CD4-positive, alpha-beta T cell treated with Interleukin-6 for 4 hours (primary cell): ENCODE measurements around the gene GFOD1.
A peak's percentile ranks its signal among the peaks of the same experiment; 100 is the strongest.
"Not testable (repeated sequence)": the region's sequence is repeated elsewhere in the genome, so short reads cannot be mapped to it uniquely, and the experiment has no call there.

Experiments
- DNase-seq: peaks from one replicate; pipeline ENCODE4 v3.0.0-alpha.2; 2020; ENCODE audit warnings: mixed read lengths

GFOD1 gene

DNA sequence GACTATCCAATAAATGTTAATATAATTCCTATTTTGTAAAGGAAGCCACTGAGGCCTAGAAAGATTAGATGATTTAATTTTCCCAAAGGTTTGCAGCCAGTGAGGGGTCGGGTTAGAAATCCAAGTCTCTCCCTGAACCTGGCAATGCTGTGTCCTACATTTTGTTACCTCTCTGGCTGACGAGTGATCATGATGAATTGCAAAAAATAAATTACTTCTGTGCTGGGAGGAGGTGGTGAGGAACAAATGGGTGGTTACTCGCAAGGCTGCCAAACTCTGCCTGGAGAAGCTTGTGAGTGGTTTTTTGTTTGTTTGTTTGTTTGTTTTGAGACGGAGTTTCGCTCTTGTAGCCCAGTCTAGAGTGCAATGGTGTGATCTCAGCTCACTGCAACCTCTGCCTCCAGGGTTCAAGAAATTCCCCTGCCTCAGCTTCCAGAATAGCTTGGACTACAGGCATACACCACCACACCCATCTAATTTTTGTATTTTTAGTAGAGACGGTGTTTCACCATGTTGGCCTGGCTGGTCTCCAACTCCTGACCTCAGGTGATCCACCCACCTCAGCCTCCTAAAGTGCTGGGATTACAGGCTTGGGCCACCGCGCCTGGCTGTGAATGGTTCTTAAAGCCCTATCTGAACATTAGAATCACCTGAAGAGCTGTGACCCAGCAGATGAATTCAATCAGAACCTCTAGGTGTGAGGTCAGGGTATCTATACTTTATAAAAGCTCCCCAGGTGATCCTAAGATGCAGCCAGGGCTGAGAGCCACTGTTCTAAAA is 138.9 kb downstream of the GFOD1 start:
- DNase-seq = no peak

DNA sequence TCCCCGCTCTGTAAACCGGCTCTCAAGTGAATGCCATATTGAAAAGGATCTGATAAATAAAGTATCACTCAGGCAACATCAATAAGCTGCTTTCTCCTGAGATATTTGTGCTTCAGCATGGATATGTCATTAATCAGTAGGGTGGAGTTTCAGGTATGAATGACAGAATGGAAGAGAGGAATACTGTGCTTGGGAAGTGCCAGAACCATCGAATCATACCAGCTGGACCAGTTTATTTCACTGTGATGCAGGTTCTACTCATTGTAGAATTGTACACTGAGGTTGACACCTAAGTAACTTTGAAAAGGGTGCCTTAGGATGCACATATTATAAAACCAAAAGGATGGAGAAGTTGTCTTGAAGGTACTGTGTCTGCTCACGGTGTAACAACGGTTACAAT is 141.2 kb downstream of the GFOD1 start:
- no peak for DNase-seq

DNA sequence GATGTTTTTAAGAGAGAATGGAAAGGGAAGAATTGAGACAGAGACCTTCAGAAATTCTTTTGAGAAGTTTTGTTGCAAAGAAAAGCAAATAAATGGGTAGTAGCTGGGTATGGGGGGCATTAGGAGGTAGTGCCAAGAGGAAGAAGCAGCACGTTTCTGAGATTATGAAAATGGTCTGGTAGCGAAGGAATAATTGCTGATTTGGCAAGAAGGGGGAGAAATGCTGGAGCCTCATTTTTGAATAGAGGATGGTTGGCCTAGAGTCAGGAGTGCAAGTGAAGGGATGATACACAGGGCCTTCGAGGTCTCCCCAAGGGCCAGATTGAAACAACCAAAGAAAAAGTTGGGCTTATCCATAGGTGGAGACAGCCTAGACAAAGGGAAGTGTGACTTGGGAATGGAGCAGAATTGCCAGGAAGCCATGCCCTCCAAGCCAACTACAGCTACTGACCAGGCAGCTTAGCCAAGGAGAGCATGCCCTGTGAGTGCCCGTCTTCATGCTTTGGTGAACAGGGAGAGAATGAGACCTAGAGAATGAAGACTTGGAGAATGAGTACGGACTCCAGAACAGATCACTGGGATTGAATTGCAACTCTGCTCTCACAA is 144.9 kb downstream of the GFOD1 start:
- DNase-seq = no peak

DNA sequence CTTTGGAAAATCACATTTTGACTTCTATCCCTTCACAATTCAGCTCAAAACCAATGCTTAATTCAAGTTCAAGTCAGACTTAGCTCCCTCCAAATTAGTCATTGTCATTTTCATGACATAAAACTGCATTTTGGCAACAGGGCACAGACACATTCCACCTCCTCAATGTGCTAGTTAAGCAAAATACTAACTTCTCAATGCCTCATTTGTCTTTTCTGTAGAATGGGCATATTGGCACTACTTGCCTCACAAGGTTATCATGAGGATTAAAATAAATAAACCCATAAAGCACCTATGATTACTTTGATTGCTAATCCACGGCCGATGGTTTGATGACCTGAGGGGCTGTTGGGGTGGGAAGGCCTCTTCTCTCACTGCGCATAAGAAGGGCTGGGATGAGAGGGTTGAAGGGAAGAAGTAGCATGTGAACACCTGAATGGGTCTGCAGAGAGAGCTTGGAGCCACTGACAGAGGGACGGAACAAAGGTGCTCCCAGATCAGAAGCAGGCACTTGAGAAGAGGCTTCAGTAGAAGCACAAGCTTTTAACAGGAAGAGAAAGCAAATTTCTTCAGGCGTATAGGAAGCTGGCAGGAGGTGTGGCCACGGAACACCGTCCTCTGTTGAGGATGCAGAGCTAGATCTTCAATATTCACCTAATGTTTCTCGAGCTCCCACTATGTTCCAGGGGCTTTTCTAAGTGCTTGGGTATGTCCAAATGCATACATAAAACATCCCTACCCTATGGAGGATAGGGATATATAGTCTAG is 147.4 kb downstream of the GFOD1 start:
- DNase-seq = no peak

DNA sequence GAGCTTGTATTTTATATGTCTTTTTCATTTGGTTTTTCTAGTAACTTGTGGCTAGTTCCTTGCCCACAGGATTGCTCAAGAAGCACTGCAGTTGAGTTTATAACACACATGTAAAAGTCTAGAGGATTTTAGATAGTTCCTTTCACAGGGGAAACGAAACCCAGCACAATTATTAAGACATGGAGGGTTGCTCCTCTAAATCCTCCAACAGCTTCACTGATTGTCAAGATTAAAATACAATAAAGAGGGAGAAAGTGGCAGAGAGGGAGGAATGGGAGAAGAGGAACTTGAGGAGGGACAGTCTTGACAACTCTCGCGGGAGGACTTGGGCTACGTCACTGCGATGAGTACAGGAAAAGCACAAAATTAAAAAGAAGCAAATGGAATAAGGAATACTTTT is 149.4 kb downstream of the GFOD1 start:
- no peak for DNase-seq

DNA sequence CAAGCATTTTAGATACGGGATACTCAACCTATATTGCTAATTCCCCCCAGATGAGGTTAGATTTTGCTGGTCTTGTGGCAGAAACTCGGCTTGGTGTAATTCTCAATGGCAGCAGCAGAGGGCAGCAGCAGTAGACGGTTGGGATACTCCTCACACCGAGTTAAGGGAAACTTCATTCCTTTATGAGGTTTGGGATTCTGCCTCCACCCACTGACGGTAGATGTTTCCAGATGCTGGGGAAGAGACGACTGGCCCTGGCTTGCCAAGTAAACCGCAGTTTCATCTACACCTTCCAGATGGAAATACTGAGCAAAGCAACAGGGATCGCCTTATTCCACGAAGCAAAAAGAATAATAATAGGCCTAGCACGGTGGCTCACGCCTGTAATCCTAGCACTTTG is 150.8 kb downstream of the GFOD1 start:
- DNase-seq = peak; percentile 75

DNA sequence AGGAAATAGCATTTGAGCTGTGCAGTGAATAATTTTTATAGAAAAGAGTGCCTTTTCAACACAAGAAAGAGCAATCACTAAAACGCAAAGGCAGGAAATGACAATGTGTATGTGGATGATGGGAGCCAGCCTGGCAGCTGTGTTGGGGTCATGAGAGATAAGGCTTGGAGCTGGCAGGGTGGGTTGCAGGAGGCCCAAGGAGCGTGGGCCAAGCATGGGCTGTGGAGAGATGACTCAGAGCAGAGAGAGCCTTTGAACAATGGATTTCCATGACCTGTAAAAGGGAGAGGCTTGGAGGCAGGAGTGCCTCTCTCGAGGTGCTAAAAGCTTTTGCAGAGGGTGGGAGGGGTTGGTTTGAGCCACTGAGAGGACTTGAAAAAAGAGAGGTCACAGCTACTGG is 152.4 kb downstream of the GFOD1 start:
- no peak for DNase-seq

DNA sequence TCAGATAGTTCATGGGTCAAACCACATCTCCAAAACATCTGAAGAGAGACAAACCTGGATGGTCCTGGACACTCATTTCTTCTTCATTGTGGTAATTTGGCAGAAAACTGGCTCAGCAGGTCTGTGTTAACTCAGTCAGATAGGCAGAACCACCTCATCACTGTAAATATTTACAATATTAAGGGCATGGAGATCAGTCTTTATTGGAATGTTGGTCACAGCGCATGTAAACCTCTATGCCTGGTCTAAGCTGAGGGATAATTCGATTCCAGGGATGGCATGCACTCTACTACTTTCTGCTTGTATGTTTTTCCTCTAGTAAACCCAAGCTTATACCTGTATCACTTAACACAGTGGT is 155.1 kb downstream of the GFOD1 start:
- no peak for DNase-seq

DNA sequence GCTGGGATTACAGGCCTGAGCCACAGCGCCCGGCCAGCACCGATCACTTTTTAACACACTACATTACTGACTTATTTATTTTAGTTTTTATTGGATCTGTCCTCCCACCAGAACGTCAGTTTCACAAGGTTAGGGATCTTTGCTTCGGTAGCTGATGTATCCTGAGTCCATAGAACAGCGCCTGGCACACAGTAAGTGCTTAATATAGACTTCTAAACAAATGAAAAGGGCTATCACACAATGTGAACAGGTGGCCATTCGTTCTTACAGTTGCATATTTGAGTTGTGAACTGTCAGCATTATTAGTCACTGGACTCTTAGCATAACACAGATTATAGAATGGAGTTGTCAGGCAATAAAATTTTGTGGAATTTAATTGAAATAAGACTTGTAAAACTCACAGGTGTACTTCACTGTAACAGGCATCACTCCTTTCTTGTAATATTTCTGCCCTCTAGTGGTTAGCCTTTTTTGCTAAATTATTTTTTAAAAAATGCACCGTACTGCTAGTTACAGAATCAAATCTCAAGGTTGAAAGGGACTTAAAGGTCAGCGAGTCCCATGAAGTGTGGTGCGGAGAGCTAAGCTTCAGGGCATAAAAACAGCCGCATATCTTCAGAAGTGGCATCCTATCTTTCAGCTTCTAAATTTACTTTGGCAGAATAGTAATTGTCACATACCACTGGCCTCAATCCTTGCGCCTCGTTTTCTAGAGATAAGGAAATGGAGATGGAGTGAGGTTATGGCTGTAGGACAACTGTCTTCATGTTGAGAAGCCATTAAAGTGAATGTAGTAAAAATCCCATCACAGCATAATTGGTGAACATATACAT is 155.7 kb downstream of the GFOD1 start:
- no peak for DNase-seq

DNA sequence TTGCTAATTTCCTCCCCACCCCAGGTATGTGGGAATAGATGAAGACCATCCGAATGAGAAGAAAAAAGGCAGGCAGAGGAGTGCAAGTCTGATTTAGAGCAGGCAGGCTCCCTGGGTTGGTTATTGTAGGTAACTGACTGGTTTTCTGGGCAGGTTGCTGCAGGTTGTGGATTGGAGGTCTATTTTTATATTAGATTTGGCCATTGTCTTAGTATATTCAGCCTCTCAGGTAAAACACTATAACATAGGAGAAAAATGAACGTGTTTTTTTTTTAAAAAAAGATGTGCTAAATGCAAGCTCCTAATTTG is 158.6 kb downstream of the GFOD1 start:
- no peak for DNase-seq

DNA sequence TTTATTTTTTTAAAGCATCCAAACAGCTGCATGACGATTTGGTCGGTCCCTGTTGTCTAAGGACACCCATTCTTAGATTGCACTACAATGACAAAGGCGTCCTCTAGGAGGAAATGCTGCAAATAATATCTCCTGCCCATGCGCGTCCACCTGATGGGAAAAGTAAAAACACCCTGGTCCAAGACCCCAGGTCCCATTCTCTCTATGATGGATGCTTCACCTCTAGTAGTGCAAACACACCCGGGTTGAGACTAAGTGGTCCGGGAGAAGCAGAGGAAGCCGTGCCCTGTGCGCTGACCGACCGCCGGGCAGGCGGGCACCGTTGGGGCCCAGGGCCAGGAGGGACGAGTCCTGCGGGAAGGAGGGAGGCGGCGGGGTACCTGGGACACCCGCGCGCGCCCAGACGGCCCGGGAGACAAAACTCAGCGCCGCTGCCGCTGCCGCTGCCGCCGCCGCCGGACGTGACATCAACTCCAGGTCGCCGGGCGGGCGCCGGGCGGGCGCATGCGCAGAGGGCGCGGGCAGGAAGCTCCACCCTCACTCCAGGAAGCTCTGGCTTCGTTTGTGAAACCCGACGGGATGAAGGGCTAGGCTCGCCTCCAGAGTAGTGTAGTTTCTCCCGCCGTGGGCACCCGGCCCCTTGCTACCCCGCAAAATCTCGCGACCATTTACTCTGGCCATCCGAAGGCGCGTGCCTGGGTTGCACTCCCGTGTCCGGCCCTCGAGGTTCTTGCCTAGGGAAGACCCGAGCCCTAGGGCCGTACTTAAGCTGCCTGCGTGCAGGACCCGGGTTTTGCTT is 159.1 kb downstream of the GFOD1 start, which contains the start of gene TBC1D7:
Gene TBC1D7, minus strand, starts transcription at position 462 of the 799 bp plus-strand sequence. CDS start 1,639 bp downstream, outside the sequence.
- DNase-seq = peak; percentile 94

DNA sequence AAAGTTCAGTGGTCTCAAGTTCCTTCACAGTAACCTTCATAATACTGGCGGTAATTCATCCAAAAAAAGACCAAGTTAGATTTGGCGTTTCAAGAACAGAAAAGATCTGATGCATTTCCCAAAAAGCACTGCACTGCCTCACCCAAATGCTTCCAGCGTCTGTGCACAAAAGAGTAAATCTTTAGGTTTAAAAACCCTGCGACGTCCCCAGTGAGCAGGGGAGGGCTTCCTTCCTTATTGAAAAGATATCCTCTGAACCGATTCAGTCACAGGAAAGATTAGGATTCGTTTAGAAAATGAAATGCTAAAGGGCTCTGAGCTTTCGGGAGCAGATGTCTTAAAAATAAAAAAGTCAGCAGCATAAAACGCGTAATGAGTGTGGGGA is 159.7 kb downstream of the GFOD1 start:
- DNase-seq = peak; percentile 23

DNA sequence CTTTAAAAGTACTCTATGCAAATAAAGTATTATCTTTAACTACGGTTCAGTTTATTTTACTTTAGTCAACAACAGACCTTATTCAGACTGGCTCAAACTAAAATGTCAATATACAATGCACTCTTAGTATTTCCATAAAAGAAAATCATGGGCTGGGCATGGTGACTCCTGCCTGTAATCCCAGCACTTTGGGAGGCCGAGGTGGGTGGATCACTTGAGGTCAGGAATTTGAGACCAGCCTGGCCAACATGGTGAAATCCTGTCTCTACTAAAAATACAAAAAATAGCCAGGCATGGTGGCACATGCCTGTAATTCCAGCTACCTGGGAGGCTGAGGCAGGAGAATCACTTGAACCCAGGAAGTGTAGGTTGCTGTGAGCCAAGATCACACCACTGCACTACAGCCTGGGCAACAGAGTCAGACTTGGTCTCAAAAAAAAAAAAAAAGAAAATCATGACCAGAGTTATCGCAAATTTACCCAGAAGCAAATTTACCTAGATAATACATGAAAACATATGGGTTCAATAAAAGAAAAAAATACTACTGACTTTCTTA is 161.3 kb downstream of the GFOD1 start:
- not testable (repeated sequence) for DNase-seq

DNA sequence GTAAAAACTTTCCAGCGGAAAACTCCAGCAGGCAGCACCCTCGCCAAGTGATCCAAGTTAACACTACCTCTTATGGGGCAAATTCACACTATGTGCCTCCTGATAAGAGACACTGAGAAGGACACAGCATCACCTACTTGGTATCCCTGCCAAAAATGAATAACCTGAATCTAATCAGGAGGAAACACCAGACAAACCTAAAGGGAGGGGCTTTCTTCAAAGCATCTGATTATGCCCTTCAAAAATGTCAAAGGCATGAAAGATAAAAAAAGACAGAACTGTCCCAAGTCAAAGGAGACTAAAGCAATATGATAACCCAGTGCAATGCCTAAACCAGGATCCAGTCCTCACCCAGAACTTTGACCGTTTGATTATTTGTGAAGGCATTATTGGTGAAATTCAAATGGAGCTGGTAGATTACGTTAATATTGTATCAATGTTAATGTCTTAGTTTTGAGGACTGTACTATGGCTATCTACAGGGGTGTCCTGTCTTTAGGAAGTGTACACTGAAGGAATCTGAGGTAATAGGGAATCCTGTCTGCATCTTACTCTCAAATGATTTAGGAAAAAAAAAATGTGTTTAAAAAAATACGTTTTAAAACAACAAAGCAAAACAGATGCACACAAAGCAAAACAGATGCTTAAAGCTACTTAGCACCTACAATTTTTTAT is 167.4 kb downstream of the GFOD1 start:
- DNase-seq = no peak

DNA sequence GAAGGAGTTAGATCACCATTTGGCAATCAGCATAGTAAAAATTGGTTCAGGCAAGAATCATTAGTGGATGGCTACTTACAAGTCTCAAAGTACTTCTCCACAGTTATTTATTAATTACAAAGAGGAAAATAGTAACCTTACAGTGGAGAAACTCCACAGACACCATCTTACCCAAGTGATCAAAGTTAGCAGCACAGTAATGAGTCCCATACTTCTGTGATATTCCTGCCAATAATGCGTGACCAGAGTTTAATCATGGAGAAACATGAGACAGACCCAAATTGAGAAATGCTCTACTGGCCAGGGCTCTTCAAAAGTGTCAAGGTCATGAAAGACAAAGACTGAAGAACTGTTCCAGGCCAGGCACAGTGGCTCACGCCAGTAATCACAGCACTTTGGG is 168.6 kb downstream of the GFOD1 start:
- no peak for DNase-seq

DNA sequence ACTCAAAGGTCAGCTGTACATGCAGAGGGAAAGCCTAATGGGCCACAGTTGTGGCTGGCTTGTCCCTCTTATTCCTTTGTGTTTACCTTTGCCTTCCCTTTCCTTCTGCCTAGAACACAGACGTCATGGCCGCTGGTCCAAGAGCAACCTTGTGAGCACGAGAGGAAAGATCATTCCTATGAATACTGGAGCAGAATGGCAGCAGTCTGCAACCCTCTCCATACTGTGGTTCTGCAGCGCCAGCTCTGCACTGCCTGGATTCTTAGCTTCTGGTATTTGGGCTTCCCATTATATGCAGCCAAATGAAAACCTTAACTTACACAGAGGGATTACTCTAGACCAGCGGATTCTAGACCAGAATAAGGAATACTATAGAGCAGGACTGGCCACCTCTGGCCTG is 171.5 kb downstream of the GFOD1 start:
- DNase-seq = no peak

DNA sequence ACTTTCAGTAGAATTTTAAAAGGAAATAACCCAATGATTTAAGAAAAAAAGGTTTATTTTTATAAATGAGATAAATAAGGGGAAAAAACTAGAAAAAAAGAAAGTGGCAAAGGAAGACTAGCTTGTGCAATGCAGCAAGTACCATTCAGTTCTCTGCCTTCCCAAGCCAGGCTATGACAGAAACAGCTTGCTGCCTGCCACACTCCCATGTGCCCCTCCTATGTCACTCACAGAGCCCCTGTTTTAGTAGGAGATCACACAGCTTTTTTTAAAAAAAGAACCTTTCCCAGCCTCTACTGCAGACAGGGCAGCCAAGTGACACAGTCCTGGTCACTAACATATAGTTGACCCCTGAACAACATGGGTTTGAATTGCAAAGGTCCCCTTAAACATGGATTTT is 172.6 kb downstream of the GFOD1 start:
- DNase-seq = no peak

DNA sequence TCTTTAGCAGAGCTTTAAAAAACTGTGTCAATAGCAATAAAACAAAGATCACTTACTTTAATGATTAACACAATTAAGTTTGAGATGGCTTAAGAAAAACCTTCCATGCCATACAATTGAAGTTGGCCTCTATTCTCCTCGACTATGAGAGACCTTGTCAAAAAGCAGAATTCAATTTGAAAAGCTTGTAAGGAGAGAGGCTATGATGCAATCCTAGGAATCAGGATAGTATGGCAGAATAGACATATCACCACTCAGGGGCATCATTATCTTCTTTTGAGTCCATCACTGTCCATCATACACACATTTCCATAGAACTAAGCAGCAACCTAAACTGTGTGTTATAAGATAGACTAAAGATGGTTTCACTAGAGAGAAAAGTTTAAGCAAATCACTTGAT is 176.2 kb downstream of the GFOD1 start:
- DNase-seq = no peak

DNA sequence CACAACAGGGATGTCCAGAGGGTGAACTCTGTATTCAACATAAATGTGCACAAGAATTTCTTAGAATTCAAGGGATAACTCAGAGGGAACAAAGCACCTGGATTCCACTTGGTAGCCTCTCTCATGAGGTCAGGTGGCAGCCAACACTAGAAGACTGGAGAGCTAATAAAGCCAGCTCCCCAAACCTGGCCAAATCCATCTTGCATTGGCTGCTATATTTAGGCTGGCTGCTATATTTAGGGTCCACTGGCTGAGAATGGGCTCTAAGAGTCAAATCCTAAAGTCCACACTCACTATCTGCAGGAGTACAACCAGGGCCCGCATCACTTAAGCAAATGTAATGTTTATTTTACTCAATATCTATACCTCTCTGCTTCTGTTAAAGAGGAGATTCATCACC is 179.1 kb downstream of the GFOD1 start:
- no peak for DNase-seq
